ENCODE results near the gene FN1.

Gene FN1

GRCh38 chr2:215435870-215436704 lies at the start of gene FN1:
FN1 (minus strand) TSS chr2:215436068; CDS start chr2:215435802, 266 bp downstream.
- DNase-seq = peak; percentile 68

GRCh38 chr2:215485032-215485431 lies 49.2 kb upstream of the FN1 start:
- DNase-seq = no peak

GRCh38 chr2:215484570-215484969 lies 48.7 kb upstream of the FN1 start:
- no peak for DNase-seq

DNA sequence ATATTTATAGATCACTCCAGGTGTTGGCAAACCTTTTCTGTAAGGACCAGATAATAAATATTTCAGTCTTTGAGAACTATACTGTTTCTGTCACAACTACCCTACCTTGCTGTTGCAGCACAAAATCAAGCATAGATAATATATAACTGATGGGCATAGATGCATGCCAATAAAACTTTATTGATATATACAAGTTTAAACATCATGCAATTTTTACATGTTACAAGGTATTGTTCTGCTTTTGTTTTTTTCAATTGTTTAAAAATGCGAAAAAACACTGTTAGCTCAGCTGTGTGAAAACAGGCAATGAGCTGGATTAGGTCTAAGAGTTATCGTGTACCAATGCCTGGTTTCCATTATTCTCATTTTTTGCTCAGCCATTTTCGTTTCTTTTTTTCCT lies 47.6 kb upstream of the FN1 start:
- no peak for DNase-seq

DNA sequence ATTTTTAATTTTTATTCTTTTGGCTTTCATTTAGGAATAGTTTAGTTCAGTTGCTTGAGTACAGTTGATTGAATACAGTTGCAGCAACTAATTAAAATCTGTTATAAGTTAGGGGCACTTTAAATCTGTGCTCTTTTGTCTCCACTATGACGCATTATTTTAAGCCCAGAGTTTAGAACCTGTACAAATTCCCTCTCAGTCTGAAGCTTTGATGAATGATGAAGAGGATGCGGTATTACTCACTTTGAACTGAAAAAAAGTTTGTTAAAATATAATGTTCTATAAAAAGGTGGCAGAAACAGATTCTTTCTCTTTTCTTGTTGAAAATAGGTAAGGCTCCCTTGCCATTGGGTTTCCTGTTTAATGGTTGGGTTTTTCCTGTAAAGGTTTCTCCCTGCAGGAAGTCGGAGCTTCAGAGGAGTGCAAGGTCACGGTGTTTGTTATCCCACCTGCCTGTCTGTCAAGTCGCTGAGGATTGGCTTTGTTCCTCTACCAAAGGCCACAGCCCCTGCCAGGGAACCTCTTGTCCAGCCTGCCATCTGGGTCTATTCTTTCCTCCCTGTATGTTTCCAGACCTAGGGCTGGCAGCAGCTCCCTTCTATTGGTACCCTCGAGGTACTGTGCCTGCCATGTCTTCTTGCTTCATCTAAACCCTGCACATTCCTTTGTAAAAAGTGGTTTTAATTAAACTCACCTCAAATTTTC lies 43.8 kb upstream of the FN1 start:
- no peak for DNase-seq

- DNase-seq = no peak
These were observed 43.3 kb upstream of the FN1 start for GRCh38 chr2:215479121-215479520.

DNA sequence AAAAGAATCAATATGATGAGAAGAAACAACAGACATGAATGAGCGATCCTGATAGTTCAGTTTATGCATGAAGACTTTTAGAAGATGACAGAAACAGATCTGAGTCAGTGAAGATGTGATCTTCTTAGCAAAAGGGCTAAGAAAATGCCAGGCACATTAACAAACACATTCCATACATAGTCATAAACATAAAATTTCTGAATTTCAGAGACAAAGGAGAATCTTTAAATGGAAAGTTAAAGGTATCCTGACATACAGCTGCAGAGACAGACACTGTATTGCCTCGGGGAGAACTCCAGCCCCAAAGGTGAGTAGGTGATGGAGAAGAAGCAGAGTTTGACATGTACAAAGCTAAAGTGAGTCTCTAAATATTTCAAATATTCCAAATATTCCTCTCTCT lies 40.6 kb upstream of the FN1 start:
- no peak for DNase-seq

- DNase-seq = no peak
These were observed 30.4 kb upstream of the FN1 start for GRCh38 chr2:215466097-215466909.

- no peak for DNase-seq
These were observed 29.4 kb upstream of the FN1 start for GRCh38 chr2:215465256-215465655.

- DNase-seq = no peak
These were observed 26.1 kb upstream of the FN1 start for GRCh38 chr2:215461836-215462532.

DNA sequence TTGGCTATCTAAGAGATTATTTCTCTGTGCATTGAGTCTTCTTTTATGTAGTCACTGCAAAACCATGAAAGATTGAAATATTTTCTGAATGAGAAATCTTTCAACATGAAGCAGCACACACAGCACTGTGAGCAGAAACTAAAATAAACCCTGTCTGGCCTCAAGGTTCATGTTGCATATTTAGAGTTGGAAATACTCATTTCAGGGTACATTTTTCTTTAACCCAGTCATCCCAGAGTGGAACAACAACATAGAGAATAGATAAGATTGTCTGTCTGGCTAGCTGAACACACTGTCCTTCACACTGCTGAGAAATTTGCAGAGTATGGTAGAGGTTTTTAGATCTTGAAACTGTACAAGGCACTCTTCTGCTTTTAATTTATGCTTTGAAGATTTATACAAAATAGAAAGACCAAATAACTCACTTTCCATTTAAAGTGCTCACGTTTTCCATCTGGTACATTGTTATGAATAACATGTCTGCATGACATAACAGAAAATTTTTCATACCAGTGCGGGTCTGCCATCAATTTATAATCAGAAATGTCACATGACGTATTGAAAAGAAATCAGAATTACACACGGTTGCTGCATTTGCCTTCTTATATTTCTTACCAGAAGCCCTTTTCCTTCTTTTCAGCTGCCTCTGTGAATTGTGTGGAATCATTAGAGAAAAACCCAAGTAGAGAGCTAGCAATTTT lies 25.0 kb upstream of the FN1 start:
- DNase-seq = no peak

GRCh38 chr2:215455958-215456357 lies 20.1 kb upstream of the FN1 start:
- no peak for DNase-seq

DNA sequence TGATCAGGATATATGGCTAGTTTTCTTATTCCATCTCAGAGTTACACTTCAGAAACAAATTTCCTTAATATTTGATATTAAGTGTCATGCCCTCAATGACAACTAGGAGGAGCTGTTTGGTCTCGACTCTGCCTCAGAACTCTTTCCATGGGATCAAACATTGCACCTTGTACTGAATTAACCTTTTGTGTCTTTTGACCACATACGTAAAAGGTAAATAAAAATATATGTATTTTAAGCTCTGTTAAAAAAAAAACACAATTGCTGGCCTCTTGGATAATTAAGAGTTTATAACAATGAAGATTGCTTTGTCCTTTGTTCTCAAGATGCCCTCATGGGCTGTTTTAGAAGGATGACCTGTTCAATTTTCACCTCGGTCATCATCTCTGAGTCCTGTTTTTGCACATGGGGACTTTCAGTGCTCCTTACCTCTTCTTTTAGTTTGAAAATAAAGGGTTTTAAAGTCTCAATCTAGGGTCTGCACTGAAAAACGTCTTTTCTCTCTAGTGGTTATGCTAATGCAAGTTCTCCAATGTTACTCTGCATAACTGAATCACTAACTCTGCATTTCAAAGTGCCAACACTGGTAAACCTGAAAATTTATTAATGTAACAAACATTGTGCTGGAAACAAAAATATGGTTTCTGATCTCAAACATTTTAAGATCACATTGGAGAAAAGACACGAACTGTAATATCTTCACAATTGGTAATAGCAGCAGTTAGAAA lies 18.8 kb upstream of the FN1 start:
- DNase-seq = peak; percentile 54

- no peak for DNase-seq
These were observed 16.9 kb upstream of the FN1 start for GRCh38 chr2:215452725-215453124.

- DNase-seq = no peak
These were observed 15.3 kb upstream of the FN1 start for GRCh38 chr2:215451012-215451756.

GRCh38 chr2:215450188-215451011 lies 14.5 kb upstream of the FN1 start:
- no peak for DNase-seq

DNA sequence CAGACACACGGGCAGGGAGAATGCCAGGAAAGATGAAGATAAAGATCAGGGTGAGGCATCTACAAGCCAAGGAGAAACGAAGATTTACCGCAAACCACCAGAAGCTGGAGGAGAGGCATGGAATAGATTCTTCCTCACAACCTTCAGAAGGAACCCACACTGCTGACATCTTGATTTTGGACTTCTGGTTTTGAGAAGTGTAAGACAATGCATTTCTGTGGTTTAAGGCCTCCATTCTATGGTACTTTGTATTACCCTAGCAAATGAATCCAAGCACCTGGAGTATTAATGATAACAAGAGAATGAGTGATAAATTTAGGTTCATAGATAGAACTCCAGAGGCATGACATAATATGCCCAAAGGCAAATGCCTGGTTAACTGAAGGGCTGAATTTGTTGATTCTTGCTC lies 11.8 kb upstream of the FN1 start:
- no peak for DNase-seq

DNA sequence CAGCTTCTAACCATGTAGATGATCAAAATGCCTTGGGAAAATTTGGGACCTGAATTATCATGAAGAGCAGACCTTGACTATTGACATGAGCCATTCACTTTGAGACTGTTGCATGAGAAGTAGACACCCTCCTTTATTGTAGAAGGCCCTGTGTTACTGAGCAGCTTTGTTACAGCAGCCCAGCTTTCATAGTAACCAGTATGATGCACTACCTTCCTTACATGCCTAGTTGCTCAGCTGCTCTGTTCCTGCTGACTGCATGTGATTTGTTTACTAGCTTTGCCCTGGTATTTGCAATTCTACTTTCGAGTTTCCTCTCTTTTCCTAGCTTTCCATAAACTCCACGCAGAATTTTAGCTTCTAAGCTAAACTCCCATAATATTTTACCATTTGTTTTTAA lies 11.2 kb upstream of the FN1 start:
- DNase-seq = no peak

DNA sequence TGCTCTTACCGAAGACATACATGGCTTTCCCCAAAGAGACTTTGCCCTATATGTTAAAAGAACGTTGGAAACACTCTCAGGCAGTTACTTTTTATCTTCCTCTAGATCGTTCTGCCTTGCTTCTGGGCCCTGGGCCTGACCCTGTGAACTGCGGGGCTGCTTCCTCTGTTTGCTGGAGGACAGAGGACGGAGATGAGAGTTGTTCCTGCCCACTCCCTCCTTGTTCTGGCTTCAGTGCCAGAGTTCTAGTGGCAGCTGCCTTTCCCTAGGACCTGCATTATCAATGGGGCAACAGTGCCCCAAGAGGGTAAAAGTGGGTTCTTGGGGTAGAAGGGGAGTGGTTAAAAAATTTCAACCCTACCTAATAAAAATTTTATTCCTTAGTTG lies 6.5 kb upstream of the FN1 start:
- peak; percentile 20 for DNase-seq
